Muscle of leg (tissue), 11 donors: ENCODE data around the gene ERC1. TPM values are rescaled to one million over a fixed set of nuclear protein-coding genes. Genes with fewer than 3 reads are reported as not detected.
A peak's percentile ranks its signal among the peaks of the same experiment; 100 is the strongest.

Experiments used
- DNase-seq: peaks from one replicate; pipeline ENCODE4 v3.0.0; 2013
- H3K27ac ChIP-seq: one replicate; pipeline ENCODE4 v1.5.1; 2013; ENCODE audit warnings: mild to moderate bottlenecking, low read length, control low read depth
- H3K27me3 ChIP-seq: one replicate; pipeline ENCODE4 v1.6.1; 2013; ENCODE audit warnings: low read length; ENCODE audit not compliant: control insufficient read depth, insufficient read depth
- H3K36me3 ChIP-seq: one replicate; pipeline ENCODE4 v1.6.1; 2013; ENCODE audit warnings: low read length; ENCODE audit not compliant: control insufficient read depth, insufficient read depth
- H3K4me1 ChIP-seq: one replicate; pipeline ENCODE4 v1.6.1; 2013; ENCODE audit warnings: low read length; ENCODE audit not compliant: control insufficient read depth, insufficient read depth
- H3K4me3 ChIP-seq: one replicate; pipeline ENCODE4 v1.5.1; 2013; ENCODE audit warnings: low read length, control low read depth
- H3K9me3 ChIP-seq: replicated peaks from 2 replicates; pipeline ENCODE4 v1.6.1; 2013; ENCODE audit warnings: low read depth, low read length; ENCODE audit not compliant: control insufficient read depth
- WGBS: methylation state at CpG from one replicate; pipeline ENCODE4 v1.1.5; 2013; ENCODE audit warnings: missing lambda C conversion rate; ENCODE audit not compliant: insufficient coverage; 5-methylcytosine and 5-hydroxymethylcytosine counted together
- polyA plus RNA-seq, 8 donors: library from polyadenylated mRNA; unstranded; fragments of 120-200 nt; gene quantifications; one replicate each; pipeline versions ENCODE4 v1.2.1 to v1.2.3, GENCODE V29; 2013; ENCODE audit warnings: inconsistent platforms in 1 of 8, low replicate concordance in 1 of 8; ENCODE audit not compliant: insufficient read length in 8 of 8, insufficient read depth in 1 of 8
- total RNA-seq: library from RNA; stranded (reverse); fragments of 120-200 nt; gene quantifications from one replicate; pipeline ENCODE4 v1.2.4, GENCODE V29; 2013

ERC1 gene
- total and polyA plus RNA-seq, 9 donors, result 15.8 to 32.5 (median 25.1) TPM

DNA sequence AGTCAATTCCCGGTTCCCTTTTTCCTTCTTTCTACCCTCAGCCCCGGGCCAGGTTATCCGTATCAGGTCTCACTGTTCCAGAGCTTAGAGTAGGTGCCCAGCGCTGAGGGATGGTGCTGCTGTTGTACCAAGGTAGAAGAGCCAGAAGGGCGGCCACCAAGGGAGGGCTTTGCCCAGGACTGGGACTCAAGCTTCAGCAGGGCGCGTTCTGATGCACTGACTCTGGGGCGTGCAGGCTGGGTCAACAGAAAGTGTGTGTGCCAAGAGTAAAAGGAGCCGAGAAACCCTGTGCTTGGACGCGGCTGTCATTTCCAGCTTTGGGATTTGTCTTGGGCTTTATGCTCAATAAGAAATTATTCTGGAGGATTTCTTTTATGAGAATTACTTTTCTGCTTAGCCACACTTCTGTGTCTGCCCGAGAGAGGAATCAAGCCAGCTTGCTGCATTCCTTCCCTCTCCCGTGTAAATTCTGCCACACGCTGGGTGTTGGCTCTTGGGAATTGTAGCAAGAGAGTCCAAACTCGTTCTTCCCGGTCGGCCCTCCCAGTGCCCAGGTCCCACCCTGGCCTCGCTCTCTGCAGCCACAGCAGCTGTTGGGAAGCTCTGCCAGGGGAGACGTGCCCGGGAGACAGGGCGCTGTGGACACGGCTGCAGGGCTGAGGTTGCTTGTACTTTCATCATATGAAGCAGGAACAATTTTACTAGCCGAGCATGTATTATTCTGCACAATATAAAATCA, 505.3 kb downstream of the ERC1 start:
- Histone ChIP-seq H3K27ac (peak overlapping the region; percentile 23), H3K4me3 (peak overlapping the region; percentile 6), H3K9me3 (no peaks in the 10 kb centered on the region), H3K36me3 (peaks cover 7% of the 10 kb centered on the region), H3K4me1 (peaks cover 36% of the 10 kb centered on the region), H3K27me3 (peaks cover 2% of the 10 kb centered on the region)
- peak; percentile 66 for DNase-seq
- 55% methylated on average over 16 of the region's 23 CpGs for WGBS

DNA sequence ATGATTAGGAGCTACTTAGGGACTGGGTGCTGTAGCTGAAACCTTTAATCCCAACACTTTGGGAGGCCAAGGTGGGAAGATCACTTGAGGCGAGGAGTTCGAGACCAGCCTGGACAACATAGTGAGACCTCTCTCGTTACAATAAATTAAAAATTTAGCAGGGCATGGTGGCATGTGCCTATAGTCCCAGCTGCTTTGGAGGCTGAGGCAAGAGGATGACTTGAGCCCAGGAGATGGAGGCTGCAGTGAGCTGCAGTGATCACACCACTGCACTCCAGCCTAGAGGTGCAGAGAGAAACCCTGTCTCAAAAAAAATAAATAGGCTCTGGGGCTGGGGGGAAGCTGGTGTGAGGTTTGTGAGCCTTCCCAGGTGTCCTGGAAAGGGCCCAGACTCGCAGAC, 506.1 kb downstream of the ERC1 start:
- WGBS, result 100% methylated on average over 1 of the region's 4 CpGs
- H3K36me3 ChIP-seq, result peaks cover 5% of the 10 kb centered on the region
- H3K27ac ChIP-seq, result no peak overlapping the region

DNA sequence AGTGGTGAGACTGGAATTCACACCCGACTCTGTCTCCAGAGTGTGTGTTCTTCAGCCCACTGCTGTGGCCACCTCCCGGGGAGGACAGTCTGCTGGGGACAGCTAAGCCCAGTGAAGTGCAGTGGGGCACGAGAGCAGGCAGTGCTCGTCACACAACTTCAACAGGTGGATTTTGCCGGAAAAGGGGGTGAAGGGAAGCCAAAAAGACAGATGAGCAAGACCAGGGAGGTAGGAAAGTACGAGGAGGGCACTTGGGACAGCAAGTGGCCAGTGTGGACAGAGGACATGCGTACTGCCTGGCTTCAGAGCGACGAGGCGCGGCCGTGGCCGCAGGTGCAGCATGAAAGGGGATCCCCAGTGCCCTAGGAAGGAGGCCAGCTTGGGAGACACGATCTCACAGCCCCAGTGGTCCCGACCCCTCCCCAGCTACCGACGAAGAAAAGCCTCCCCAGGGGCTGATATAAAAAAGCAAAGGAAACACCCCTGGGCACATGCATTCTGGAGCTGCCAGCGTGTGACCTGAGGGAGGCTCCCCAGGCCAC, 507.2 kb downstream of the ERC1 start:
- WGBS, result 82% methylated on average over 15 of the region's 18 CpGs
- Histone ChIP-seq H3K4me1 (peaks cover 50% of the 10 kb centered on the region), H3K27me3 (peaks cover 7% of the 10 kb centered on the region), H3K4me3 (no peak overlapping the region), H3K27ac (no peak overlapping the region), H3K36me3 (no peaks in the 10 kb centered on the region), H3K9me3 (no peaks in the 10 kb centered on the region)
- DNase-seq, result no peak

More for the DNA sequence above, 506.1 kb downstream of the ERC1 start:
- Histone ChIP-seq H3K4me1 (peaks cover 40% of the 10 kb centered on the region), H3K27me3 (peaks cover 2% of the 10 kb centered on the region), H3K4me3 (no peak overlapping the region), H3K9me3 (no peaks in the 10 kb centered on the region)
- DNase-seq, result no peak

DNA sequence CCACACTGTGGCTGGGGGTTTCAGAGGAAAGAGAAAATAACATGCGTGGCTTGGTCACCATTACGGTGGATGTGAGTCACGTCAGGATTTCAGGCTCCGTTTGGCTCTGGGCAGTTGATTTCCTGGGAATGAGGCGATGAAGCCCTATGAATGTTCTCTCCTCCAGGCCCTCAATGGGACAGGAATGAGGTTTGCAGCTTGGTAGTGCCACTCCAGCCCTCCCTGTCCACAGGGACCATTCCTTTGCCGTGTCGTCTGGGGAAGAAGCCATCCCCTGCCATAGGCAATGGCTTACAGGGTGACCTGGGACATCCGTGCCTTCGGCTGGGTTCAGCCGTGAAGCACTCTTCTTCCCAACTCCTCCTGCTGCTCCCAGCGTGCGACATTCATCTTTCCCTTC, 508.3 kb downstream of the ERC1 start:
- Histone ChIP-seq H3K9me3 (no peaks in the 10 kb centered on the region), H3K27me3 (peaks cover 7% of the 10 kb centered on the region), H3K4me3 (no peak overlapping the region), H3K4me1 (peaks cover 54% of the 10 kb centered on the region), H3K27ac (no peak overlapping the region), H3K36me3 (no peaks in the 10 kb centered on the region)
- WGBS, result 86% methylated on average over 12 of the region's 12 CpGs
- no peak for DNase-seq

DNA sequence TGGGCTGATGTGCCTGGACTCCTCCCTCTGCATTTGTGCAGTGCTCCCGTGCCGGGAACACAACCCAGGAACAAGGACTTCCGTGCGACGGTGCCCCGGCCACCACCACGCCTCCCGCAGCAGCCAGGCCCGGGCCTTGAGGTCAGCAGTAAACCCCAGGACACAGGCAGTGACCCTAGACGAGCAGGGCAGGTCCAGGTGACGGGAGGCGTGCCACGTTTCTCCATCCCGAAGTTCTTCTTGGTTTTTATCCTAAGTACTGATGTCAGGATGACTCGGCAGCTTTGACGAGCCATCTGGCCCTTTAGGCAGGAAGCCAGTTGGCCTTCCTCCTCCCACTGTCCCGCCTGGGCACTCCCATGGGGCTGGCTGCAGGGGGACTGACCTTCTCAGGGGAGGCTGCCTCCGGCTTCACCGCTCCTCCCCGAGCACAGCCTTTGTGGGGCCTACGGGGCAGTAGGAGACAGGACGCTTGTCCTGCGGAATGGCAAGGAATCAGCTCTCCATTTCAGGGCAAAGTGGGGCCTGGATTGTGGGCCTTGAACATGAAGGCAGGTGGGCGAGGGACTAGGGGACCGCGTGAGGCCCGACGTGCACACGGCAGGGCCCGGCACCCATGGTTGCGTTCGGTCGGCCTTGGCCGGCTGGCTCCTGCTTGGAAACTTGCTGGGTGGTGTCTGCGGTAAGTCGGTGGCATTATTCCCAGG, 509.2 kb downstream of the ERC1 start:
- no peak overlapping the region for H3K4me3 ChIP-seq
- H3K27ac ChIP-seq, result no peak overlapping the region
- peaks cover 10% of the 10 kb centered on the region for H3K27me3 ChIP-seq
- no peaks in the 10 kb centered on the region for H3K9me3 ChIP-seq
- peak; percentile 53 for DNase-seq
- 75% methylated on average over 33 of the region's 36 CpGs for WGBS
- H3K36me3 ChIP-seq, result no peaks in the 10 kb centered on the region
- peaks cover 54% of the 10 kb centered on the region for H3K4me1 ChIP-seq

DNA sequence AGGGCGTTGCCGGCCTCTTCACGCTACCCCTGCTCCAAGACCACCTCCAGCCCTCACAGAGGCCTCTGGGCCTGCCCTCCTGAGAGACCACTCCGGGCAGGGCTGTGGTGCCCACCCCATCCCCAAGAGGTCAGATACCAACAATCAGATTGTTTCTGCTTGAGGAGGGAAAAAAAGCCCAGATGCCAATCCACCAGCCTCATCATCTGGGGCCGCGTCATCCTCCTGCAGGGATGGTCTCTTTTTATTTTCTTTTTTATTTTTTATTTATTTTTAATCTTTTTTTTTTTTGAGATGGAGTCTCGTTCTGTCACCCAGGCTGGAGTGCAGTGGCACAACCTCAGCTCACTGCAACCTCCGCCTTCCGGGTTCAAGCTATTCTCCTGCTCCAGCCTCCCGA, 510.0 kb downstream of the ERC1 start:
- no peaks in the 10 kb centered on the region for H3K36me3 ChIP-seq
- no peak for DNase-seq

DNA sequence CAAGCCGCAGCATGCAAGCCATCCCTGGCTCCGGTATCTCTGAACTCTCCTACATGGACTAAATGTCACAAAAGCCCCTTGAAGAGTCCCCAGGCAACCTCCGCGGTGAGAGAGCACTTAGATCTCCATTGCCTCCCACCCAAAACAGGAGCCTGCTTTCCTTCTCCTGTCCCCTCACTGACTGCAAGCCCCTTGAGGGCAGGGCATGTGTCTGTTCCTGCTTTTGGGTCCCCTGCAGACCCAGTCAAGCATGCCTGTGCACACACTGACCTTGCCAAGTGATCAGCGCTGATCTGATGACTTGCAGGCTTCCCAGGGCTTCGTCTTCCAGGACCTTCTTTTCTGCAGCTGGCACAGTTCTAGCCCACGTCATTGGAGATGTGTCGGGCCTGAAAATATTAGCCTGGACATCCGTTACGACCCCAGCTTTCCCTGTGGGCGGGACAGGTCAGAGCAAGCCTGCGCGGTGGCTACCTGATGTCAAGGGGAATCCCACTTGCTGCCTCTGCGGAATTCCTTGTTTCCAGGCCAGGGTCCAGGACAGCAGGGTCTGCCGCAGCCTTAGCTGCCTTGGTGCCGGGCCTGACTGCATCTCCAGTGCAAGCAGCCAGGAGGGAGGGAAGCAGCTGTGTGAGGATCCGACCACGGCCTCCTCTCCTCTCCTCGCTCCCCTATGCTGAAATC, 510.8 kb downstream of the ERC1 start:
- Histone ChIP-seq H3K4me3 (no peak overlapping the region), H3K27ac (peak overlapping the region; percentile 54), H3K4me1 (peaks cover 43% of the 10 kb centered on the region), H3K9me3 (no peaks in the 10 kb centered on the region), H3K27me3 (peaks cover 11% of the 10 kb centered on the region), H3K36me3 (no peaks in the 10 kb centered on the region)
- WGBS, result 37% methylated on average over 14 of the region's 19 CpGs
- no peak for DNase-seq

More for the DNA sequence above, 510.0 kb downstream of the ERC1 start:
- Histone ChIP-seq H3K9me3 (no peaks in the 10 kb centered on the region), H3K27me3 (peaks cover 11% of the 10 kb centered on the region), H3K4me1 (peaks cover 51% of the 10 kb centered on the region), H3K4me3 (no peak overlapping the region), H3K27ac (no peak overlapping the region)
- 100% methylated on average over 1 of the region's 10 CpGs for WGBS

DNA sequence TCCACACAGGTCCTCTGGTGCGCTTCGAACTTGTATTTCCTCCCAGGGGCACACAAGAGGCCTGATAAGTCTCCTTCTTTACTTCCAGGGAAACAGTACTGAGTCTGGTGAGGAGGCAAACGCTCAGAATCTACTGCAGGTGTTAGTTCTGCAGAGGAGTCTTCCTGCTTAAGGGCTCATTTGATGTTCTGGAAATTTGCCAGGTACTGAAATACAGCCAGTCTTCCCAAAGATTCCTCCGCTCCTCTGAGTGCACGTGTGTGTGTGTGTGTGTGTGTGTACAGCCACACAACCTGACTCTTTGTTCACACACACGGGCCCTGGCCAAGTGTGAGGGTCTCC, 511.3 kb downstream of the ERC1 start:
- H3K36me3 ChIP-seq, result no peaks in the 10 kb centered on the region
- peaks cover 37% of the 10 kb centered on the region for H3K4me1 ChIP-seq
- H3K27me3 ChIP-seq, result peaks cover 11% of the 10 kb centered on the region
- DNase-seq, result peak; percentile 97
- H3K27ac ChIP-seq, result peak overlapping the region; percentile 54
- 17% methylated on average over 1 of the region's 6 CpGs for WGBS
- H3K4me3 ChIP-seq, result no peak overlapping the region
- no peaks in the 10 kb centered on the region for H3K9me3 ChIP-seq

DNA sequence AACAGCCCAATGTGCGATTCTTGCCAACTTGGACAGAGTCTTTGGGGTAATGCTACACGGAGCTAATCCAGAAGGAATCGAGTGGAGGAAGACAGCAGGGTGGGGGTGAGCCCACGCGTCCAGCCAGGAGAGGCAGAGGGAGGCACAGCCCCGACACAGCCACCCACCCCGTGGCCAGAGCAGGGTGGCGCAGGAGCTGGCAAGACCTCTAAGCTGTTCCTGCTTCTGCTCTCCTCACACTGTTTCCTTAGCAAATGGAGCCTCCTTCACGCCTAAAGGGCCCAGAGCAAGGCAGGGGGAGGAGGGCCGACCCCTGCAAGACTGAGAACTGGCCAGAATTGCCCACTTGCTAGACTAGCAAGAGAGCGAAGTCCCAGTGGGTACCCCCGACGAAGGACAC, 511.8 kb downstream of the ERC1 start:
- peak overlapping the region; percentile 54 for H3K27ac ChIP-seq
- WGBS, result 18% methylated on average over 10 of the region's 13 CpGs
- no peak overlapping the region for H3K4me3 ChIP-seq
- H3K27me3 ChIP-seq, result peaks cover 11% of the 10 kb centered on the region
- DNase-seq, result no peak
- H3K36me3 ChIP-seq, result no peaks in the 10 kb centered on the region
- no peaks in the 10 kb centered on the region for H3K9me3 ChIP-seq
- peaks cover 35% of the 10 kb centered on the region for H3K4me1 ChIP-seq

DNA sequence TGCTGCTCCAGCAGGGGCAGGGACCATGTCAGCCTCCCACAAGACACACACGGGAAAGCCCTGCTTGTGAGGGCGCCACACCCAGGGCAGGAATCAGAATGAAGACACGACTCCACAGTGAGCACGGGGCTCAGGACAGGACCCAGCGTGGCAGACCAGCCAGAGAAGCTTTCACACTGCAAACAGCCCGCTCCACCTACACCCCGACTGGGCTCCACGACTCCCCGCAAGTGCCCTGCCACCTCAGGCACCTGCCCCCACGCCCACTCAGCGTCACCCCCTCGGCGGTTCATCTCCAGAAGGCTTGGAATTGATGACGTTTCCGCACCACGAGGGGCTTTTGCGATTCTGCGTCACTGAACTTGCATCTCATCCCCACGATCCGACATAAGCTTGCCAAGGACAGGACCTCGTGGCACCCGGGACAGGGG, 512.3 kb downstream of the ERC1 start:
- Histone ChIP-seq H3K4me3 (no peak overlapping the region), H3K27ac (no peak overlapping the region), H3K27me3 (peaks cover 11% of the 10 kb centered on the region), H3K36me3 (no peaks in the 10 kb centered on the region), H3K9me3 (no peaks in the 10 kb centered on the region), H3K4me1 (peaks cover 35% of the 10 kb centered on the region)
- DNase-seq, result no peak
- WGBS, result 74% methylated on average over 19 of the region's 22 CpGs
